ENCODE data around the gene GSTO2.
A peak's percentile ranks its signal among the peaks of the same experiment; 100 is the strongest.

GSTO2 gene

GRCh38 chr10:104327745-104328645, 59.0 kb downstream of the GSTO2 start:
- Mint-ChIP-seq H3K4me3 (peak overlapping the region; percentile 71), H3K27ac (peak overlapping the region; percentile 91), H3K36me3 (ENCODE audit: low read depth) (peaks cover 21% of the 10 kb centered on the region), H3K9me3 (no peaks in the 10 kb centered on the region), H3K4me1 (peaks cover 100% of the 10 kb centered on the region), H3K27me3 (no peaks in the 10 kb centered on the region)
- DNase-seq (no peak), ATAC-seq (no peak)

GRCh38 chr10:104328646-104328895, 59.6 kb downstream of the GSTO2 start:
- Mint-ChIP-seq H3K27me3 (no peaks in the 10 kb centered on the region), H3K4me1 (peaks cover 100% of the 10 kb centered on the region), H3K36me3 (ENCODE audit: low read depth) (peaks cover 25% of the 10 kb centered on the region), H3K9me3 (no peaks in the 10 kb centered on the region), H3K4me3 (peak overlapping the region; percentile 71), H3K27ac (peak overlapping the region; percentile 91)
- ATAC-seq = no peak
- no peak for DNase-seq

GRCh38 chr10:104328896-104329710, 60.1 kb downstream of the GSTO2 start:
- Mint-ChIP-seq H3K4me3 (peak overlapping the region; percentile 71), H3K36me3 (ENCODE audit: low read depth) (peaks cover 23% of the 10 kb centered on the region), H3K4me1 (peaks cover 100% of the 10 kb centered on the region), H3K27ac (peak overlapping the region; percentile 91), H3K27me3 (no peaks in the 10 kb centered on the region), H3K9me3 (no peaks in the 10 kb centered on the region)
- ATAC-seq (peak; percentile 91), DNase-seq (peak; percentile 79)

- Mint-ChIP-seq H3K36me3 (ENCODE audit: low read depth) (peaks cover 19% of the 10 kb centered on the region), H3K4me3 (peak overlapping the region; percentile 71), H3K9me3 (no peaks in the 10 kb centered on the region), H3K4me1 (peaks cover 100% of the 10 kb centered on the region), H3K27me3 (no peaks in the 10 kb centered on the region), H3K27ac (peak overlapping the region; percentile 91)
- ATAC-seq = peak; percentile 0
- no peak for DNase-seq
Measured at GRCh38 chr10:104329735-104330134, 60.8 kb downstream of the GSTO2 start.

GRCh38 chr10:104330168-104331110, 61.5 kb downstream of the GSTO2 start:
- H3K36me3 Mint-ChIP-seq (ENCODE audit: low read depth) = peaks cover 13% of the 10 kb centered on the region
- peaks cover 100% of the 10 kb centered on the region for H3K4me1 Mint-ChIP-seq
- no peak for ATAC-seq
- no peak overlapping the region for H3K4me3 Mint-ChIP-seq
- no peak for DNase-seq
- no peaks in the 10 kb centered on the region for H3K9me3 Mint-ChIP-seq
- peak overlapping the region; percentile 91 for H3K27ac Mint-ChIP-seq
- H3K27me3 Mint-ChIP-seq = no peaks in the 10 kb centered on the region

GRCh38 chr10:104331208-104331838, 62.3 kb downstream of the GSTO2 start:
- Mint-ChIP-seq H3K9me3 (no peaks in the 10 kb centered on the region), H3K27me3 (no peaks in the 10 kb centered on the region), H3K27ac (peak overlapping the region; percentile 52), H3K4me1 (peaks cover 100% of the 10 kb centered on the region), H3K4me3 (no peak overlapping the region), H3K36me3 (ENCODE audit: low read depth) (peaks cover 10% of the 10 kb centered on the region)
- ATAC-seq = no peak
- DNase-seq = no peak

- no peak for ATAC-seq
- no peaks in the 10 kb centered on the region for H3K27me3 Mint-ChIP-seq
- H3K4me3 Mint-ChIP-seq = peak overlapping the region; percentile 56
- peak overlapping the region; percentile 66 for H3K27ac Mint-ChIP-seq
- peaks cover 97% of the 10 kb centered on the region for H3K4me1 Mint-ChIP-seq
- DNase-seq = no peak
- peaks cover 10% of the 10 kb centered on the region for H3K36me3 Mint-ChIP-seq (ENCODE audit: low read depth)
- H3K9me3 Mint-ChIP-seq = no peaks in the 10 kb centered on the region
Measured at GRCh38 chr10:104332243-104333031, 63.5 kb downstream of the GSTO2 start.

- ATAC-seq = no peak
- H3K4me1 Mint-ChIP-seq = peaks cover 90% of the 10 kb centered on the region
- no peaks in the 10 kb centered on the region for H3K9me3 Mint-ChIP-seq
- no peaks in the 10 kb centered on the region for H3K27me3 Mint-ChIP-seq
- H3K36me3 Mint-ChIP-seq (ENCODE audit: low read depth) = peaks cover 10% of the 10 kb centered on the region
- DNase-seq = peak; percentile 60
- peak overlapping the region; percentile 56 for H3K4me3 Mint-ChIP-seq
- H3K27ac Mint-ChIP-seq = peak overlapping the region; percentile 66
Measured at GRCh38 chr10:104333032-104333727, 64.2 kb downstream of the GSTO2 start.

- Mint-ChIP-seq H3K36me3 (ENCODE audit: low read depth) (peaks cover 10% of the 10 kb centered on the region), H3K9me3 (no peaks in the 10 kb centered on the region), H3K4me1 (peaks cover 86% of the 10 kb centered on the region), H3K27ac (peak overlapping the region; percentile 66), H3K4me3 (peak overlapping the region; percentile 56), H3K27me3 (no peaks in the 10 kb centered on the region)
- no peak for ATAC-seq
- DNase-seq = peak; percentile 3
Measured at GRCh38 chr10:104333728-104334373, 64.9 kb downstream of the GSTO2 start.

GRCh38 chr10:104334561-104334960, 65.6 kb downstream of the GSTO2 start:
- H3K36me3 Mint-ChIP-seq (ENCODE audit: low read depth) = peaks cover 10% of the 10 kb centered on the region
- peak; percentile 1 for DNase-seq
- H3K27me3 Mint-ChIP-seq = no peaks in the 10 kb centered on the region
- peak overlapping the region; percentile 87 for H3K4me3 Mint-ChIP-seq
- H3K9me3 Mint-ChIP-seq = no peaks in the 10 kb centered on the region
- no peak overlapping the region for H3K27ac Mint-ChIP-seq
- H3K4me1 Mint-ChIP-seq = peaks cover 85% of the 10 kb centered on the region
- no peak for ATAC-seq

- no peak for ATAC-seq
- peaks cover 85% of the 10 kb centered on the region for H3K4me1 Mint-ChIP-seq
- H3K9me3 Mint-ChIP-seq = no peaks in the 10 kb centered on the region
- peaks cover 10% of the 10 kb centered on the region for H3K36me3 Mint-ChIP-seq (ENCODE audit: low read depth)
- H3K27ac Mint-ChIP-seq = peak overlapping the region; percentile 68
- no peak for DNase-seq
- peak overlapping the region; percentile 87 for H3K4me3 Mint-ChIP-seq
- peaks cover 2% of the 10 kb centered on the region for H3K27me3 Mint-ChIP-seq
Measured at GRCh38 chr10:104334965-104335650, 66.1 kb downstream of the GSTO2 start.
